ENCODE results near the gene MAGEA6. TPM values are rescaled to one million over a fixed set of nuclear protein-coding genes. Genes with fewer than 3 reads are reported as not detected.
"Not testable (repeated sequence)": the region's sequence is repeated elsewhere in the genome, so short reads cannot be mapped to it uniquely, and the experiment has no call there.

The MAGEA6 gene
- total and polyA plus RNA-seq, 2 donors (not counting 1 experiment from before 2014, with no cell fraction given), result not detected

DNA sequence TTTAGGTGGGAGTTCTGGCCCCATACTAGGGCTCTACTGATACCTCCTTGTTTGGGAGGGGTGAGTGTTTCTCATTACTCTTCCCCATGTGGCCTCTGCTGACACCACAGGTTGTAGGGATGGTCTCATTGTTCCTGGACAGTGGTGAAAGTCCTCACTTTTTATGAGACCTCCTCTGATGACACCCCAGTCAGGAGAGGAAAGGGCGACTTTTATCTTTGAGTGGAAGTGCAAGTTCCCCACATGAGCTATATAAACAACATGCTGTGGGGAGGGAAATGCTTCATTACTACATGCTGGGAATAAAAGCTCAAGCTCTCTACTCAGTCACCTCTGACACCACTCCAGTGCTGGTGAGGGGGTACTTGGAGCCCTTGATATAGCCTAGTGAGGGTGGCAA is 29.5 kb upstream of the MAGEA6 start:
- no peak for DNase-seq
- H3K4me3 ChIP-seq (ENCODE audit: control extremely low read depth in 1 of 5, extremely low read depth in 1 of 5, insufficient read depth in 1 of 5, low read depth in 2 of 5, low read length in 4 of 5), result no peak overlapping the region

GRCh38 chrX:152787062-152787461 is 17.6 kb upstream of the MAGEA6 start:
- H3K9ac ChIP-seq (ENCODE audit: low read length); H3K4me1 Mint-ChIP-seq; H3K4me1 ChIP-seq (ENCODE audit: control insufficient read depth in 2 of 2, insufficient read depth in 2 of 2, low read length in 2 of 2); H3K9me3 ChIP-seq (ENCODE audit: control extremely low read depth in 1 of 3, control insufficient read depth in 2 of 3, insufficient read depth in 1 of 3, low read length in 2 of 3); DNase-seq; H3K27ac ChIP-seq (ENCODE audit: low read length in 2 of 2); H4K20me1 ChIP-seq (ENCODE audit: control insufficient read depth, insufficient read depth, low read length, poor library complexity, severe bottlenecking); H3K4me3 ChIP-seq (ENCODE audit: control extremely low read depth in 1 of 5, extremely low read depth in 1 of 5, insufficient read depth in 1 of 5, low read depth in 2 of 5, low read length in 4 of 5); H3K27ac Mint-ChIP-seq; H3K4me2 ChIP-seq (replicated peaks; ENCODE audit: low read depth, low read length, poor library complexity, severe bottlenecking); H3K79me2 ChIP-seq (ENCODE audit: control insufficient read depth, insufficient read depth, low read length); H3K4me3 Mint-ChIP-seq; POLR2A ChIA-PET; CTCF ChIA-PET; H3K36me3 ChIP-seq (replicated peaks in 1 of 2; ENCODE audit: control extremely low read depth in 1 of 2, control insufficient read depth in 1 of 2, extremely low read depth in 1 of 2, insufficient read depth in 2 of 2, low read length in 1 of 2); H2AFZ ChIP-seq (ENCODE audit: insufficient read depth, low read depth, low read length, poor library complexity, severe bottlenecking); H3K27me3 ChIP-seq (replicated peaks in 1 of 4; ENCODE audit: control extremely low read depth in 1 of 4, control insufficient read depth in 3 of 4, insufficient read depth in 4 of 4, low read length in 3 of 4); H3K9me3 Mint-ChIP-seq (ENCODE audit: insufficient read depth); ATAC-seq (ENCODE audit: low read depth); intact Hi-C loops (cut with micrococcal nuclease); H3K27me3 Mint-ChIP-seq: not testable (repeated sequence)
- no CpG with 5 or more reads among the region's 3 CpGs for WGBS (ENCODE audit: insufficient coverage)

More for the DNA sequence above, 29.5 kb upstream of the MAGEA6 start:
- Histone ChIP-seq H3K4me2 (replicated peaks; ENCODE audit: low read depth, low read length, poor library complexity, severe bottlenecking) (no peak overlapping the region), H3K4me1 (ENCODE audit: control insufficient read depth in 2 of 2, insufficient read depth in 2 of 2, low read length in 2 of 2) (no peaks in the 10 kb centered on the region), H2AFZ (ENCODE audit: insufficient read depth, low read depth, low read length, poor library complexity, severe bottlenecking) (no peak overlapping the region), H3K27me3 (replicated peaks in 1 of 4; ENCODE audit: control extremely low read depth in 1 of 4, control insufficient read depth in 3 of 4, insufficient read depth in 4 of 4, low read length in 3 of 4) (no peaks in the 10 kb centered on the region), H3K27ac (ENCODE audit: low read length in 2 of 2) (no peak overlapping the region), H3K9me3 (ENCODE audit: control extremely low read depth in 1 of 3, control insufficient read depth in 2 of 3, insufficient read depth in 1 of 3, low read length in 2 of 3) (no peaks in the 10 kb centered on the region), H3K36me3 (replicated peaks in 1 of 2; ENCODE audit: control extremely low read depth in 1 of 2, control insufficient read depth in 1 of 2, extremely low read depth in 1 of 2, insufficient read depth in 2 of 2, low read length in 1 of 2) (no peaks in the 10 kb centered on the region), H4K20me1 (ENCODE audit: control insufficient read depth, insufficient read depth, low read length, poor library complexity, severe bottlenecking) (no peaks in the 10 kb centered on the region), H3K79me2 (ENCODE audit: control insufficient read depth, insufficient read depth, low read length) (no peaks in the 10 kb centered on the region), H3K9ac (ENCODE audit: low read length) (no peak overlapping the region)
- intact Hi-C loops (cut with micrococcal nuclease), result no loop called here
- no peak overlapping the region for H3K4me3 Mint-ChIP-seq
- H3K4me1 Mint-ChIP-seq, result no peaks in the 10 kb centered on the region
- ATAC-seq (ENCODE audit: low read depth), result no peak
- no peak for TF ChIP-seq EZH2 (IDR thresholded peaks at IDR 0.05; ENCODE audit: borderline replicate concordance, insufficient read depth, low read depth, low read length, poor library complexity, severe bottlenecking)
- TF ChIP-seq, protein P1, sequence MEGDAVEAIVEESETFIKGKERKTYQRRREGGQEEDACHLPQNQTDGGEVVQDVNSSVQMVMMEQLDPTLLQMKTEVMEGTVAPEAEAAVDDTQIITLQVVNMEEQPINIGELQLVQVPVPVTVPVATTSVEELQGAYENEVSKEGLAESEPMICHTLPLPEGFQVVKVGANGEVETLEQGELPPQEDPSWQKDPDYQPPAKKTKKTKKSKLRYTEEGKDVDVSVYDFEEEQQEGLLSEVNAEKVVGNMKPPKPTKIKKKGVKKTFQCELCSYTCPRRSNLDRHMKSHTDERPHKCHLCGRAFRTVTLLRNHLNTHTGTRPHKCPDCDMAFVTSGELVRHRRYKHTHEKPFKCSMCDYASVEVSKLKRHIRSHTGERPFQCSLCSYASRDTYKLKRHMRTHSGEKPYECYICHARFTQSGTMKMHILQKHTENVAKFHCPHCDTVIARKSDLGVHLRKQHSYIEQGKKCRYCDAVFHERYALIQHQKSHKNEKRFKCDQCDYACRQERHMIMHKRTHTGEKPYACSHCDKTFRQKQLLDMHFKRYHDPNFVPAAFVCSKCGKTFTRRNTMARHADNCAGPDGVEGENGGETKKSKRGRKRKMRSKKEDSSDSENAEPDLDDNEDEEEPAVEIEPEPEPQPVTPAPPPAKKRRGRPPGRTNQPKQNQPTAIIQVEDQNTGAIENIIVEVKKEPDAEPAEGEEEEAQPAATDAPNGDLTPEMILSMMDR (IDR thresholded peaks at IDR 0.05), result no peak
- no peaks in the 10 kb centered on the region for H3K9me3 Mint-ChIP-seq (ENCODE audit: insufficient read depth)
- CTCF ChIA-PET, result no interaction called here
- H3K27ac Mint-ChIP-seq, result no peak overlapping the region
- POLR2A ChIA-PET, result no interaction called here
- WGBS (ENCODE audit: insufficient coverage), result no CpG with 5 or more reads among the region's 1 CpG
- H3K27me3 Mint-ChIP-seq, result peaks cover 13% of the 10 kb centered on the region

- H3K9me3 Mint-ChIP-seq (ENCODE audit: insufficient read depth); H3K27me3 Mint-ChIP-seq; H3K4me2 ChIP-seq (replicated peaks; ENCODE audit: low read depth, low read length, poor library complexity, severe bottlenecking); CTCF ChIA-PET; H2AFZ ChIP-seq (ENCODE audit: insufficient read depth, low read depth, low read length, poor library complexity, severe bottlenecking); H4K20me1 ChIP-seq (ENCODE audit: control insufficient read depth, insufficient read depth, low read length, poor library complexity, severe bottlenecking); DNase-seq; ATAC-seq (ENCODE audit: low read depth); intact Hi-C loops (cut with micrococcal nuclease); H3K9me3 ChIP-seq (ENCODE audit: control extremely low read depth in 1 of 3, control insufficient read depth in 2 of 3, insufficient read depth in 1 of 3, low read length in 2 of 3); H3K27me3 ChIP-seq (replicated peaks in 1 of 4; ENCODE audit: control extremely low read depth in 1 of 4, control insufficient read depth in 3 of 4, insufficient read depth in 4 of 4, low read length in 3 of 4); H3K4me1 Mint-ChIP-seq; POLR2A ChIA-PET; H3K4me3 Mint-ChIP-seq; H3K9ac ChIP-seq (ENCODE audit: low read length); H3K27ac ChIP-seq (ENCODE audit: low read length in 2 of 2); H3K4me3 ChIP-seq (ENCODE audit: control extremely low read depth in 1 of 5, extremely low read depth in 1 of 5, insufficient read depth in 1 of 5, low read depth in 2 of 5, low read length in 4 of 5); H3K36me3 ChIP-seq (replicated peaks in 1 of 2; ENCODE audit: control extremely low read depth in 1 of 2, control insufficient read depth in 1 of 2, extremely low read depth in 1 of 2, insufficient read depth in 2 of 2, low read length in 1 of 2); H3K79me2 ChIP-seq (ENCODE audit: control insufficient read depth, insufficient read depth, low read length); H3K27ac Mint-ChIP-seq; H3K4me1 ChIP-seq (ENCODE audit: control insufficient read depth in 2 of 2, insufficient read depth in 2 of 2, low read length in 2 of 2): not testable (repeated sequence)
- 100% methylated on average over 2 of the region's 9 CpGs for WGBS (ENCODE audit: insufficient coverage)
These were observed 2.9 kb downstream of the MAGEA6 start for GRCh38 chrX:152766562-152766961.
